ENCODE data around the gene SLFN14.

DNA sequence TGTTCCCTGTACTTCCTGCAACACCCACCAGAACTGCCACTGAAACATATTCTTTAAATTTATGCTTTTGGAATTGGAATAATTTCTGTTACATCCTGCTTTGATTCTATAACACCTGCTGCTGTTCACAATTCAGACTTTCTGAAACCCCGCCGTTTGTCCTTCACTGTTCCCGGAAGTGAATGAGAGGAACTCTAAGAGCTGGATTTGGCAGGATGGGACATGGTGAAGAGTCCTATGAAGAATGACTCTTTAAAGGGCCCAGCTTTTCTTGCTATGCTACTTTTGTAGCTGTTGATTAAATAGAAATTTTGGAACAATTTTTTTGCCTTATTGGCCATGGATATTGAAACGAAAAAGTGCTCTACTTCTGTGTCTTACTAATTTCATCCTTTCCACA lies 35.5 kb upstream of the SLFN14 start:
- TF ChIP-seq CTCF (IDR thresholded peaks at IDR 0.05) (no peak), ZFX (IDR thresholded peaks at IDR 0.05; ENCODE audit: borderline replicate concordance) (no peak)
